Ishikawa (cell line): ENCODE data around the gene MTAP.

Experiments
- FOXM1 ChIP-seq: IDR thresholded peaks from 2 replicates; pipeline ENCODE4 v1.6.1; 2012; ENCODE audit warnings: low read depth, borderline replicate concordance
- YY1 ChIP-seq: IDR thresholded peaks from 2 replicates; pipeline ENCODE4 v1.6.1; 2012; ENCODE audit warnings: low read depth
- TF ChIP-seq, protein P1 (sequence below): IDR thresholded peaks from 2 replicates; pipeline ENCODE4 v1.6.1; 2012

- TF ChIP-seq, protein P1, sequence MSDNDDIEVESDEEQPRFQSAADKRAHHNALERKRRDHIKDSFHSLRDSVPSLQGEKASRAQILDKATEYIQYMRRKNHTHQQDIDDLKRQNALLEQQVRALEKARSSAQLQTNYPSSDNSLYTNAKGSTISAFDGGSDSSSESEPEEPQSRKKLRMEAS, result no peak
- TF ChIP-seq YY1, result no peak
- no peak for TF ChIP-seq FOXM1
Measured at GRCh38 chr9:21754741-21755140, 47.7 kb upstream of the MTAP start.
